ENCODE measurements around the gene SYT2.

GRCh38 chr1:202568826-202569225 is 141.4 kb downstream of the SYT2 start:
- TF ChIP-seq, protein P1, sequence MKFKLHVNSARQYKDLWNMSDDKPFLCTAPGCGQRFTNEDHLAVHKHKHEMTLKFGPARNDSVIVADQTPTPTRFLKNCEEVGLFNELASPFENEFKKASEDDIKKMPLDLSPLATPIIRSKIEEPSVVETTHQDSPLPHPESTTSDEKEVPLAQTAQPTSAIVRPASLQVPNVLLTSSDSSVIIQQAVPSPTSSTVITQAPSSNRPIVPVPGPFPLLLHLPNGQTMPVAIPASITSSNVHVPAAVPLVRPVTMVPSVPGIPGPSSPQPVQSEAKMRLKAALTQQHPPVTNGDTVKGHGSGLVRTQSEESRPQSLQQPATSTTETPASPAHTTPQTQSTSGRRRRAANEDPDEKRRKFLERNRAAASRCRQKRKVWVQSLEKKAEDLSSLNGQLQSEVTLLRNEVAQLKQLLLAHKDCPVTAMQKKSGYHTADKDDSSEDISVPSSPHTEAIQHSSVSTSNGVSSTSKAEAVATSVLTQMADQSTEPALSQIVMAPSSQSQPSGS (CRISPR knock-in tag; IDR thresholded peaks at IDR 0.05) = no peak
- TF ChIP-seq EZH2 (conservative IDR thresholded peaks at IDR 0.05; ENCODE audit: low read depth, low read length) = no peak
